ENCODE results near the gene APOA1.

The APOA1 gene

GRCh38 chr11:116837231-116838091 lies at the start of gene APOA1:
Gene APOA1, minus strand, starts transcription at chr11:116837622. Its CDS starts 235 bp downstream, at chr11:116837387.
- no peak for DNase-seq (ENCODE audit: low spot score)

GRCh38 chr11:116885951-116886655 lies 48.7 kb upstream of the APOA1 start:
- peak; percentile 60 for DNase-seq (ENCODE audit: low spot score)

- DNase-seq (ENCODE audit: low spot score): peak; percentile 84
Measured at GRCh38 chr11:116882386-116882785, 45.0 kb upstream of the APOA1 start.

GRCh38 chr11:116881143-116881542 lies 43.7 kb upstream of the APOA1 start:
- DNase-seq (ENCODE audit: low spot score): peak; percentile 26

GRCh38 chr11:116879800-116880625 lies 42.6 kb upstream of the APOA1 start:
- DNase-seq (ENCODE audit: low spot score): peak; percentile 63

GRCh38 chr11:116876656-116877055 lies 39.2 kb upstream of the APOA1 start:
- DNase-seq (ENCODE audit: low spot score): no peak

- DNase-seq (ENCODE audit: low spot score): no peak
Measured at GRCh38 chr11:116875194-116875593, 37.8 kb upstream of the APOA1 start.

- peak; percentile 39 for DNase-seq (ENCODE audit: low spot score)
Measured at GRCh38 chr11:116874251-116874650, 36.8 kb upstream of the APOA1 start.

- DNase-seq (ENCODE audit: low spot score): no peak
Measured at GRCh38 chr11:116873381-116873780, 36.0 kb upstream of the APOA1 start.

GRCh38 chr11:116871248-116871647 lies 33.8 kb upstream of the APOA1 start:
- DNase-seq (ENCODE audit: low spot score): peak; percentile 89

GRCh38 chr11:116870054-116870453 lies 32.6 kb upstream of the APOA1 start:
- DNase-seq (ENCODE audit: low spot score): no peak

GRCh38 chr11:116869610-116870009 lies 32.2 kb upstream of the APOA1 start:
- no peak for DNase-seq (ENCODE audit: low spot score)

- no peak for DNase-seq (ENCODE audit: low spot score)
Measured at GRCh38 chr11:116868066-116868465, 30.6 kb upstream of the APOA1 start.

- no peak for DNase-seq (ENCODE audit: low spot score)
Measured at GRCh38 chr11:116867619-116868018, 30.2 kb upstream of the APOA1 start.

- no peak for DNase-seq (ENCODE audit: low spot score)
Measured at GRCh38 chr11:116866804-116867455, 29.5 kb upstream of the APOA1 start.

- peak; percentile 75 for DNase-seq (ENCODE audit: low spot score)
Measured at GRCh38 chr11:116865696-116866095, 28.3 kb upstream of the APOA1 start.

- DNase-seq (ENCODE audit: low spot score): no peak
Measured at GRCh38 chr11:116864531-116864930, 27.1 kb upstream of the APOA1 start.

GRCh38 chr11:116862951-116863350 lies 25.5 kb upstream of the APOA1 start:
- peak; percentile 59 for DNase-seq (ENCODE audit: low spot score)

- DNase-seq (ENCODE audit: low spot score): no peak
Measured at GRCh38 chr11:116862185-116862584, 24.8 kb upstream of the APOA1 start.

- peak; percentile 60 for DNase-seq (ENCODE audit: low spot score)
Measured at GRCh38 chr11:116861539-116861938, 24.1 kb upstream of the APOA1 start.

GRCh38 chr11:116860303-116860702 lies 22.9 kb upstream of the APOA1 start:
- DNase-seq (ENCODE audit: low spot score): no peak

GRCh38 chr11:116859175-116859574 lies 21.8 kb upstream of the APOA1 start:
- DNase-seq (ENCODE audit: low spot score): no peak
